ENCODE data around the gene PDHX.

PDHX gene

GRCh38 chr11:34984514-34984913 lies 68.1 kb downstream of the PDHX start:
- in situ Hi-C loops (cut with HindIII; ENCODE audit: low sequenced_read_pairs), result loop anchor here (10.0 kb wide), 1 partner anchor 60 kb away; no protein-coding TSS in a partner anchor

- in situ Hi-C loops (cut with HindIII; ENCODE audit: low sequenced_read_pairs), result loop anchor here (10.0 kb wide), 1 partner anchor 62 kb away; no protein-coding TSS in a partner anchor
Measured at GRCh38 chr11:34986883-34987520, 70.6 kb downstream of the PDHX start.

- in situ Hi-C loops (cut with HindIII; ENCODE audit: low sequenced_read_pairs), result loop anchor here (10.0 kb wide), 1 partner anchor 63 kb away; no protein-coding TSS in a partner anchor
Measured at GRCh38 chr11:34987617-34988016, 71.2 kb downstream of the PDHX start.

GRCh38 chr11:34988294-34989255 lies 72.2 kb downstream of the PDHX start:
- in situ Hi-C loops (cut with HindIII; ENCODE audit: low sequenced_read_pairs), result loop anchor here (10.0 kb wide), 1 partner anchor 64 kb away; no protein-coding TSS in a partner anchor

- in situ Hi-C loops (cut with HindIII; ENCODE audit: low sequenced_read_pairs), result no loop called here
Measured at GRCh38 chr11:34990916-34991315, 74.5 kb downstream of the PDHX start.

GRCh38 chr11:34994854-34995253 lies 78.4 kb downstream of the PDHX start:
- in situ Hi-C loops (cut with HindIII; ENCODE audit: low sequenced_read_pairs), result no loop called here

- in situ Hi-C loops (cut with HindIII; ENCODE audit: low sequenced_read_pairs), result no loop called here
Measured at GRCh38 chr11:34996958-34997357, 80.5 kb downstream of the PDHX start.

- in situ Hi-C loops (cut with HindIII; ENCODE audit: low sequenced_read_pairs), result no loop called here
Measured at GRCh38 chr11:34997952-34998528, 81.6 kb downstream of the PDHX start.

- in situ Hi-C loops (cut with HindIII; ENCODE audit: low sequenced_read_pairs), result no loop called here
Measured at GRCh38 chr11:34999453-34999852, 83.0 kb downstream of the PDHX start.

- in situ Hi-C loops (cut with HindIII; ENCODE audit: low sequenced_read_pairs), result no loop called here
Measured at GRCh38 chr11:35003186-35003585, 86.8 kb downstream of the PDHX start.

GRCh38 chr11:35003658-35004057 lies 87.2 kb downstream of the PDHX start:
- in situ Hi-C loops (cut with HindIII; ENCODE audit: low sequenced_read_pairs), result no loop called here

GRCh38 chr11:35005141-35005780 lies 88.8 kb downstream of the PDHX start:
- in situ Hi-C loops (cut with HindIII; ENCODE audit: low sequenced_read_pairs), result loop anchor here (5.0 kb wide), 1 partner anchor 78 kb away; no protein-coding TSS in a partner anchor

GRCh38 chr11:35006389-35007128 lies 90.1 kb downstream of the PDHX start:
- in situ Hi-C loops (cut with HindIII; ENCODE audit: low sequenced_read_pairs), result loop anchor here (5.0 kb wide), 1 partner anchor 79 kb away; no protein-coding TSS in a partner anchor

GRCh38 chr11:35007277-35007676 lies 90.9 kb downstream of the PDHX start:
- in situ Hi-C loops (cut with HindIII; ENCODE audit: low sequenced_read_pairs), result loop anchor here (5.0 kb wide), 1 partner anchor 80 kb away; no protein-coding TSS in a partner anchor

- in situ Hi-C loops (cut with HindIII; ENCODE audit: low sequenced_read_pairs), result loop anchor here (5.0 kb wide), 1 partner anchor 82 kb away; no protein-coding TSS in a partner anchor
Measured at GRCh38 chr11:35009191-35009943, 92.9 kb downstream of the PDHX start.

- in situ Hi-C loops (cut with HindIII; ENCODE audit: low sequenced_read_pairs), result loop anchor here (5.0 kb wide), 1 partner anchor 83 kb away; no protein-coding TSS in a partner anchor
Measured at GRCh38 chr11:35009944-35010342, 93.5 kb downstream of the PDHX start.

GRCh38 chr11:35010654-35011053 lies 94.2 kb downstream of the PDHX start:
- in situ Hi-C loops (cut with HindIII; ENCODE audit: low sequenced_read_pairs), result no loop called here

- in situ Hi-C loops (cut with HindIII; ENCODE audit: low sequenced_read_pairs), result no loop called here
Measured at GRCh38 chr11:35011389-35011788, 95.0 kb downstream of the PDHX start.

- in situ Hi-C loops (cut with HindIII; ENCODE audit: low sequenced_read_pairs), result no loop called here
Measured at GRCh38 chr11:35011944-35012343, 95.5 kb downstream of the PDHX start.

Measured in endothelial cell of hepatic sinusoid (primary cell).